WTC11 (cell line): Measurements from ENCODE around the gene ESR2.

Experiments used
- ESRRA ChIP-seq: sonication (generic); formaldehyde crosslinking; IDR thresholded peaks from 2 replicates; pipeline ENCODE4 v1.8.1; 2022; ENCODE audit warnings: mild to moderate bottlenecking, missing genetic modification reagents, borderline replicate concordance
- FOXP1 ChIP-seq: sonication (generic); formaldehyde crosslinking; IDR thresholded peaks from 2 replicates; pipeline ENCODE4 v1.8.0; 2022; ENCODE audit warnings: missing genetic modification reagents, mild to moderate bottlenecking, moderate library complexity, borderline replicate concordance
- JUN ChIP-seq: sonication (generic); formaldehyde crosslinking; IDR thresholded peaks from 2 replicates; pipeline ENCODE4 v1.8.0; 2023; ENCODE audit warnings: mild to moderate bottlenecking, missing genetic modification reagents
- KAT7 ChIP-seq: sonication (generic); formaldehyde crosslinking; IDR thresholded peaks from 2 replicates; pipeline ENCODE4 v1.8.1; 2023; ENCODE audit warnings: missing genetic modification reagents, mild to moderate bottlenecking, borderline replicate concordance
- TCF7 ChIP-seq: sonication (generic); formaldehyde crosslinking; IDR thresholded peaks from 2 replicates; pipeline ENCODE4 v1.8.0; 2022; ENCODE audit warnings: mild to moderate bottlenecking, low read depth, missing genetic modification reagents, moderate library complexity
- TF ChIP-seq, protein P1 (sequence below): fragments of 200-600 bp; IDR thresholded peaks from 2 replicates; pipeline ENCODE4 v1.8.0; 2022; ENCODE audit warnings: antibody characterized with exemption
- TF ChIP-seq, protein P2 (sequence below): sonication (generic); formaldehyde crosslinking; IDR thresholded peaks from 2 replicates; pipeline ENCODE4 v1.8.0; 2022; ENCODE audit warnings: mild to moderate bottlenecking, missing genetic modification reagents
- TF ChIP-seq, protein P3 (sequence below): fragments of 250-450 bp; sonication (Bioruptor Pico); IDR thresholded peaks from 2 replicates; pipeline ENCODE4 v1.9.0; 2021; ENCODE audit warnings: mild to moderate bottlenecking

DNA sequence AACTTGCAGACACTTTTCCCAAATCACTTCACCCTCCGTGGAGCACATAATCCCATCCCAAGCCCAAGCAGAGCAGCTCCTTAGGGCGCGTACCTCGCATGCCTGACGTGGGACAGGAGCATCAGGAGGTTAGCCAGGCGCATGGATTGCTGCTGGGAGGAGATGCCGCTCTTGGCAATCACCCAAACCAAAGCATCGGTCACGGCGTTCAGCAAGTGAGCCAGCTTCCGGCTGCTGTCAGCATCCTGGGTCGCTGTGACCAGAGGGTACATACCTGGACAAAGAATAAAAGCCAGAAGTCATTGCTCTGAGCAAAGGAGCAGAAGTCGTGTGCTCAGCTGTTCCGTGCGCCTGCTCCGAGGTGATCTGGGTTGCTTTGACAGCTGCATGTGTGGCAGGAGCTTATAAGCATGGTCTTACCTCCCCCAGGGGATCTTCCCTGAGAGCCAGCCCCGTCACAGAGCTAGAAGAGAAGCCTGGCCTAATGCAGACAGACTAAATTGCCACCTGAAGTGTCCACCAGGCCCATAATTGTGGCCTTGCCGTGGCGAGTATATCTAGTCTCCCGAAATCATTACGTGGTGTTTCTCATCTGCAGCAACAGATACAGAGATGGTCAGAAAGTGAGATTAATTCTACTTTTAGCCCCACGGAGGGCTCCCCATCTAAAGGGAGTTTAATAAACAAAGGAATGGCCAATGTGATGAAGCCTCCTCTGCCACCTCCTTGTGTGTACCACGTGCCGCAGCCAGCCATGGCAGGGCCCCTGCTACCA lies 59.1 kb downstream of the ESR2 start:
- TF ChIP-seq, protein P1, sequence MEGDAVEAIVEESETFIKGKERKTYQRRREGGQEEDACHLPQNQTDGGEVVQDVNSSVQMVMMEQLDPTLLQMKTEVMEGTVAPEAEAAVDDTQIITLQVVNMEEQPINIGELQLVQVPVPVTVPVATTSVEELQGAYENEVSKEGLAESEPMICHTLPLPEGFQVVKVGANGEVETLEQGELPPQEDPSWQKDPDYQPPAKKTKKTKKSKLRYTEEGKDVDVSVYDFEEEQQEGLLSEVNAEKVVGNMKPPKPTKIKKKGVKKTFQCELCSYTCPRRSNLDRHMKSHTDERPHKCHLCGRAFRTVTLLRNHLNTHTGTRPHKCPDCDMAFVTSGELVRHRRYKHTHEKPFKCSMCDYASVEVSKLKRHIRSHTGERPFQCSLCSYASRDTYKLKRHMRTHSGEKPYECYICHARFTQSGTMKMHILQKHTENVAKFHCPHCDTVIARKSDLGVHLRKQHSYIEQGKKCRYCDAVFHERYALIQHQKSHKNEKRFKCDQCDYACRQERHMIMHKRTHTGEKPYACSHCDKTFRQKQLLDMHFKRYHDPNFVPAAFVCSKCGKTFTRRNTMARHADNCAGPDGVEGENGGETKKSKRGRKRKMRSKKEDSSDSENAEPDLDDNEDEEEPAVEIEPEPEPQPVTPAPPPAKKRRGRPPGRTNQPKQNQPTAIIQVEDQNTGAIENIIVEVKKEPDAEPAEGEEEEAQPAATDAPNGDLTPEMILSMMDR, result no peak
- no peak for TF ChIP-seq ESRRA
- TF ChIP-seq TCF7, result no peak
- no peak for TF ChIP-seq KAT7 (CRISPR knock-in tag)
- TF ChIP-seq, protein P2, sequence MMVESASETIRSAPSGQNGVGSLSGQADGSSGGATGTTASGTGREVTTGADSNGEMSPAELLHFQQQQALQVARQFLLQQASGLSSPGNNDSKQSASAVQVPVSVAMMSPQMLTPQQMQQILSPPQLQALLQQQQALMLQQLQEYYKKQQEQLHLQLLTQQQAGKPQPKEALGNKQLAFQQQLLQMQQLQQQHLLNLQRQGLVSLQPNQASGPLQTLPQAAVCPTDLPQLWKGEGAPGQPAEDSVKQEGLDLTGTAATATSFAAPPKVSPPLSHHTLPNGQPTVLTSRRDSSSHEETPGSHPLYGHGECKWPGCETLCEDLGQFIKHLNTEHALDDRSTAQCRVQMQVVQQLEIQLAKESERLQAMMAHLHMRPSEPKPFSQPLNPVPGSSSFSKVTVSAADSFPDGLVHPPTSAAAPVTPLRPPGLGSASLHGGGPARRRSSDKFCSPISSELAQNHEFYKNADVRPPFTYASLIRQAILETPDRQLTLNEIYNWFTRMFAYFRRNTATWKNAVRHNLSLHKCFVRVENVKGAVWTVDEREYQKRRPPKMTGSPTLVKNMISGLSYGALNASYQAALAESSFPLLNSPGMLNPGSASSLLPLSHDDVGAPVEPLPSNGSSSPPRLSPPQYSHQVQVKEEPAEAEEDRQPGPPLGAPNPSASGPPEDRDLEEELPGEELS (CRISPR knock-in tag), result no peak
- no peak for TF ChIP-seq JUN (CRISPR knock-in tag)
- TF ChIP-seq, protein P3, sequence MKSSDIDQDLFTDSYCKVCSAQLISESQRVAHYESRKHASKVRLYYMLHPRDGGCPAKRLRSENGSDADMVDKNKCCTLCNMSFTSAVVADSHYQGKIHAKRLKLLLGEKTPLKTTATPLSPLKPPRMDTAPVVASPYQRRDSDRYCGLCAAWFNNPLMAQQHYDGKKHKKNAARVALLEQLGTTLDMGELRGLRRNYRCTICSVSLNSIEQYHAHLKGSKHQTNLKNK (CRISPR knock-in tag), result no peak
- no peak for TF ChIP-seq FOXP1 (CRISPR knock-in tag)
